Smooth muscle cell of the brain vasculature (primary cell): ENCODE data around the gene ZGPAT.
"Not testable (repeated sequence)": the region's sequence is repeated elsewhere in the genome, so short reads cannot be mapped to it uniquely, and the experiment has no call there.

Source experiments
- DNase-seq: peaks from one replicate; pipeline ENCODE4 v3.0.0-alpha.2; 2012; ENCODE audit warnings: low read depth, low spot score

Gene ZGPAT, protein sequence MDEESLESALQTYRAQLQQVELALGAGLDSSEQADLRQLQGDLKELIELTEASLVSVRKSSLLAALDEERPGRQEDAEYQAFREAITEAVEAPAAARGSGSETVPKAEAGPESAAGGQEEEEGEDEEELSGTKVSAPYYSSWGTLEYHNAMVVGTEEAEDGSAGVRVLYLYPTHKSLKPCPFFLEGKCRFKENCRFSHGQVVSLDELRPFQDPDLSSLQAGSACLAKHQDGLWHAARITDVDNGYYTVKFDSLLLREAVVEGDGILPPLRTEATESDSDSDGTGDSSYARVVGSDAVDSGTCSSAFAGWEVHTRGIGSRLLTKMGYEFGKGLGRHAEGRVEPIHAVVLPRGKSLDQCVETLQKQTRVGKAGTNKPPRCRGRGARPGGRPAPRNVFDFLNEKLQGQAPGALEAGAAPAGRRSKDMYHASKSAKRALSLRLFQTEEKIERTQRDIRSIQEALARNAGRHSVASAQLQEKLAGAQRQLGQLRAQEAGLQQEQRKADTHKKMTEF

DNA sequence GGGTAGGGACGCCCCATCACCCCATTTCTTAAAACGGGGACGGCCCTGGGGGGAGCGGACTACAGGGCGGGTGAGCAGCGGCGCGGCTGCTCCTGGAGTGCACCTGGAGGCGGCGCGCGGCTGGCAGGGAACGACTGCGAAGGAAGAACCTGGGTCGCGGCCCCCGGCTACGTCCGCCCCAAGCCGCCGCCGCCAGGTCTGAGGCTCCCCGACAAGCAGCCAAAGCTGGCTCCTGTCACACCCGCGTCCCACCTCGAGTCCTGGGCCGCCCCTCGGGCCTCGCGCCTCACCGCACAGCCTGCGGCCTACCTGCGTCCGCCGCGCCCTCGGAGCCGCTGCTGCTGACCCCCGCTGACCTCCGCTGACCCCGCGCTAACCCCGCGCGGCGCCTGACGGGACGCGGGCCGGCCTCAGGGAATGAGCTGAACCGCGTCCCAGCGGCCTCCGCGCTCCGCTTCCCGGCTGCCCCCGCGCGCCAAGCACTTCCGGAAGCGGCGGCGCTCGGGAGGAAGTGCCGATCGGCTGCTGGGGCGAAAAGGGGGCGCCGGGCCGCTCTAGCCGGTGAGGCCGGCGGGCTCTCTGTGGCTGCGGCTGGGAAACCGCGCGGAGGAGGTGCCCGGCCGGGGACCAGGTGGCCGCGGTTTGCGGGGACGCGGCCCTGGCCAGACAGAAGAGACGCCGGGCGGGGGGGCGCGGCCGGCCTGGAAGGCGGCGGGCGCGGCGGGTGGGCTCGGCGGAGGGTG lies at the start of gene ZGPAT, which contains the start of gene ARFRP1:
ZGPAT (plus strand) TSS at position 482 of the 743 bp plus-strand sequence. CDS start 542 bp downstream, outside the sequence.
ARFRP1 (minus strand) TSS at position 419 of the 743 bp plus-strand sequence. CDS start 885 bp downstream, outside the sequence.
- no peak for DNase-seq

DNA sequence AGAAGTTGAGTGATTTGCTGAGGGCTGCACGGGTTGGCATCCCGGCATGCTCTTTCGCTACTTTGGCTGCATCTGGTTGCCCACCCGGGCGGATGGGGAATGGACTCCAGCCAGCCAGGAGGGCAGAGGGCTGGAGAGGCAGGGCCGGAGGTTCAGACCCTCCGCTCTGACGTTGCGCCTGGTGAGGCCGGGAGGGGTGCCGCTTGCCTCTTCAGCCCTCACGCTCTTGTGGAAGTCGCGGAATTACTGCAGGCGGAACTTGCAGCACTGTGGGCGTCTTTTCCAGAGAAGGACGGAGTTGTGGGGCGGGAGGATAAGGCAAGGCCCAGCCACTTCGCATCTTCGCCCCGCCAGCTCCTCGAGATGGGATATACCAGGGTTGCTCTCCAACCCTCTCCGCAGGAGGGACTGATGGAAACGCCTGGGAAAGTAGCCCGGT lies 49.1 kb upstream of the ZGPAT start:
- DNase-seq: no peak

DNA sequence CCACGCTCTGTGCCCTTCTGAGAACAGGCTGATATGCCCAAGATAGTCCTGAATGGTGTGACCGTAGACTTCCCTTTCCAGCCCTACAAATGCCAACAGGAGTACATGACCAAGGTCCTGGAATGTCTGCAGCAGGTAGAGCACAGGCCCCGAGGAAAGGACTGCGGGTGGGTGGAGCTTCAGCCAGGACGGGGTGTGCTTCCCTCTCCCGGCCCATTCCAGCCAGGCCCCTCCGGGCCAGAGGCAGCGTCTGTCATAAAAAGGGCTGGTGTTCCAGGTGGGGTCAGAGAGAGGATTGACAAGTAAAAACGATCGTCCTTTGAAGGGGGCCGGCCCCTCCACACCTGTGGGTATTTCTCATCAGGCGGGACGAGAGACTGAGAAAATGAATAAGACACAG lies 48.5 kb upstream of the ZGPAT start:
- DNase-seq: no peak

DNA sequence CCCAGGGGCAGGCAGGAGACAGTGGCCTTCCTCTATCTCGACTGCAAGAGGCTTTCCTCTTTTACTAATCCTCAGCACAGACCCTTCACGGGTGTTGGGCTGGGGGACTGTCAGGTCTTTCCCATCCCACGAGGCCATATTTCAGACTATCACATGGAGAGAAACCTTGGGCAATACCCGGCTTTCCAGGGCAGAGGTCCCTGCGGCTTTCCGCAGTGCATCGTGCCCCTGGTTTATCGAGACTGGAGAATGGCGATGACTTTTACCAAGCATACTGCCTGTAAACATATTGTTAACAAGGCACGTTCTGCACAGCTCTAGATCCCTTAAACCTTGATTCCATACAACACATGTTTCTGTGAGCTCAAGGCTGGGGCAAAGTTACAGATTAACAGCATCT lies 47.7 kb upstream of the ZGPAT start:
- not testable (repeated sequence) for DNase-seq

DNA sequence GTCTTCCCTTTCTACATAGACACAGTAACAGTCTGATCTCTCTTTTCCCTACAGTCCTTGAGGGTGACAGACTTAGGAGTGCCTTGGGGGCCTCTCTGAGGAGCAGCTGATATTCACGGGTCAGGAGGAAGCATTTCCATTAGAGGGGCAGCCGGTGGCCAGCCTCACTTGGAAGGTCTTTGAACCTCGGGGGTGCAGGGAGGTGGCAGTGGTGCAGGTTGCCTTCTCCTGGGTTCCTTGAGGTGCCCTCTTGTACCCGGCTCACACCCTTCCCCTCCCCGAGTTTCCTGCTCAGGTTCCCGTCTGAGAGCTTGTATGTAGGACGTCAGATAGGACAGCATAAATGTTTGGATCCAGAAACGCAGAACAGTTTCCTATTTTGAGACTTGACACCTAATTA lies 47.2 kb upstream of the ZGPAT start:
- DNase-seq: no peak

DNA sequence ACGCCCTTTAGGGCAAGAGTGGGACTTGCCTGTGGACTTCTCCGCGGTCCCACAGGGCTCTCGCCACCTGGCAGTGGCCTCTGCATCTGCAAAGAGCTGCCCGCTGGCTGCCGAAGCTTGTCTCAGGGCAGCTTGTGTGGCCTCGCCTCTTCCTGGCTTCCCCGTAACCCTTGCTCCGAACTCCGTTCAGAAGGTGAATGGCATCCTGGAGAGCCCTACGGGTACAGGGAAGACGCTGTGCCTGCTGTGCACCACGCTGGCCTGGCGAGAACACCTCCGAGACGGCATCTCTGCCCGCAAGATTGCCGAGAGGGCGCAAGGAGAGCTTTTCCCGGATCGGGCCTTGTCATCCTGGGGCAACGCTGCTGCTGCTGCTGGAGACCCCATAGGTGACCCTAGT lies 46.7 kb upstream of the ZGPAT start:
- no peak for DNase-seq

DNA sequence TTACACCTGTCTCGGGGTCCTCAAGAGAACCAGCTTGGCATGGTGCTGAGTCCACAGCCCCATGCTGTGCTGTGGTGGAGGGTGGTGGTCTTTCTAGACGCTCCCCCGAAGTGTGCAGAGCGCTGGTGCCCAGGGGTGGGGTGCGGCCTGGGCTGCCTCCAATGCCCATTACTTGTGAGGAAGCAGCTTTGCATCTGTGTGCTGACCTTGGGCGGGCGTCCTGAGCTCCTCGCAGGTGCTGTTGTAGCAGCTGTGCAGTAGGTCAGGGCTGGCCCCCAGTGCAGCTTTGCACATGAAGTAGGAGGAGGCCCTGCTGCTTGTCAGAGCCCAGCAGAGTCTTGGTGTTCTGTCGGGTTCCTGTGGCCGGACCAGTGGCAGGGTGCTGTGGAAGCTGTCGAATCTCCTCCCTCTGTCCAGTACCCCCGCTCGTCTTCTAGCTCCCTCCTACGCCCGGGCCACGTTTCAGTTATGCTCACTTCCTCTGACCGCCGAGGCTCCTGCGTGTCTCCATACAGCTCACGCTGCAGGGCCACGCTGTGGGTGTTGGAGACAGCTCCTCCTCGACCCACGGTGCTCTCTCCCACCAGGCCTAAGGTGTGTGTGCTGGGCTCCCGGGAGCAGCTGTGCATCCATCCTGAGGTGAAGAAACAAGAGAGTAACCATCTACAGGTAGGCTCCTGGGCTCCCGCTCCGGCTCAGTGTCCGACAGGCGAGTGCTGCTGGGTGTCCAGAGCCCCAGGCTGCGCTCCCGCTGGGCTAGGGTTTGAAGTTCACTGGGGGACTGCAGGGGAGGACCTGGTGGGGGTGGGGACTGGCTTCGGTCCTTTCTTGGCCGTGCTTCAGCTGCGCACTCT lies 45.7 kb upstream of the ZGPAT start:
- no peak for DNase-seq

DNA sequence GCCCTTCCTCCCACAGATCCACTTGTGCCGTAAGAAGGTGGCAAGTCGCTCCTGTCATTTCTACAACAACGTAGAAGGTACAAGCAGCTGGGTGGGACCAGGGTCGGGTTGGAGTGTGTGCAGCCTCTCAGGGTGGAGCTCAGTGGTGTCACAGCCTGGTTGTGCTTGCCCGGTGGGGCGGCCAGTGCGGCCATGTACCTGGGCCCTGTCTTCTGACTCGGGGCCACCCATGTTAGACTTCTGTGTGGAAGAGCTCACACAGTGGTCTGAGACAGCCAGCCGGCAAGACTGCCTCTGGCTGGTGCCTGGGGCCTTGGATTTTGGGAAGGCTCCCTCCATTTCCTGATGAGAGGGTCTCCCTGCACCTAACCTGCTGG lies 45.0 kb upstream of the ZGPAT start:
- DNase-seq: no peak

DNA sequence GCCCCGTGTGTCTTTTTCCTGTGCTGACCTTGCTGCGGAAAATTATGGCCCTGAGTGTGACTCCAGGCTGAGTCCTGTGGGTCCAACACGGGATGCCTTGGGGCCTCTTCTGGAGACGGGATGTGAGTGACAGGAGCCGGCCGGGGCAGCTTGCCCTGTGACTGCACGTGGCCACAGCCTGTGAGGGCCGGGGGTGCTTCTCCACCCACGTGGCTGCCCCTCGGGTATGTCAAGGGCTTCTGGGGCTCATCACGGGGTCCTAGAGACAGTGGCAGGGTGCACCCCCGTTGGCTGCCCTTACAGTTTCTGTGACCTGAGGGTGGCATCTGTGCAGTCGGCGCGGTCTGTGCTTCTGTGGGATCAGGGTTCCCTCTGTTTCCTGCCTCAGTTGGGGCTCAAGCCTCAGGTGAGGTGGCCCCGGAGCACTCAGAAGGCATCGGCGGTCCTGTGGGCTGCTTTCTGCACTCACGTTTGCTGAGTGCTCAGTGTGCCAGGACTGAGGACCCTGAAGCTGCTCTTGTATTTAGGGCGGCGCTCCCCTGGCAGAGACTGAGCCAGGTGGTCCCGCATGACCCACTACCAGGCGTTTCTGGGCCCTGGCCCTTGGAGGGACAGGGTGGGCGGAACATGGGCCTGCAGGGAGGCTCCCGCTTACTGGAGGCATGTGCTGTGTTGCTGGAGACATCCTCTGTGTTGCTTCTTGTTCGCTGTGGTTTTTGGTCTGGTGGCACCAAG lies 44.3 kb upstream of the ZGPAT start:
- DNase-seq: no peak

DNA sequence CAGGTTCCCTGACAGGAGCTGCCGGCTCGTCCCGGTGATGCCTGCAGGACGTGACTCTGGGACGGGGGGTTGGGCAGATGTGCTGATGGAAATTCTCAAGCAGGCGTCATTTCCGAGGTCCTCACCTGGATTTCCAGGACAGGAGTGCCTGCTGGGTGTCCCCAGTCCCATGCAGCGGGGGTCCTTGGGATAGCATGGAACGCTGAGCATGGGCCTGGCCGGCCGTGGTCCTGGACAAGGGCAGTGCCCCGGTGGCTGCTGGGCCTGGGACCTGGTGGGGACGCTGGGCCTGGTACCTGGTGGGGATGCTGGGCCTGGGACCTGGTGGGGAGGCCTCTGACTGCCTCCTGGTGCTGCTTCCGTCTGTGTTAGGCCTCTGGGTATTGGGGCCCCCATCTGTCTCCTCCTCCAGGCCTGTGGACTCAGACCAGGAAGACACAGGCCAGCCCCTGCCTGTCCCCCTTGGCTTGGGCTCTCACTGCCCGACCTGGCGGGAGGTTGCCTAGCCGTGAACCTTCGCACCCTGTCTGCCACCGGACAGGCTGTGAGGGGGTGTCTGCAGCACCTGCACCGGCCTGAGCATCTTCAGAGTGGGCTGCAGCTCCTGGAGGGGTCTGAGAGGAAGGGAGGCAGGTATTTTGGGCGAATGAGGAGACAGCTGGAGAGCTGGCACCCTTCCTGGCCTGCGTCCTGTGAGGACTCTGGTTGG lies 43.5 kb upstream of the ZGPAT start:
- DNase-seq: no peak

DNA sequence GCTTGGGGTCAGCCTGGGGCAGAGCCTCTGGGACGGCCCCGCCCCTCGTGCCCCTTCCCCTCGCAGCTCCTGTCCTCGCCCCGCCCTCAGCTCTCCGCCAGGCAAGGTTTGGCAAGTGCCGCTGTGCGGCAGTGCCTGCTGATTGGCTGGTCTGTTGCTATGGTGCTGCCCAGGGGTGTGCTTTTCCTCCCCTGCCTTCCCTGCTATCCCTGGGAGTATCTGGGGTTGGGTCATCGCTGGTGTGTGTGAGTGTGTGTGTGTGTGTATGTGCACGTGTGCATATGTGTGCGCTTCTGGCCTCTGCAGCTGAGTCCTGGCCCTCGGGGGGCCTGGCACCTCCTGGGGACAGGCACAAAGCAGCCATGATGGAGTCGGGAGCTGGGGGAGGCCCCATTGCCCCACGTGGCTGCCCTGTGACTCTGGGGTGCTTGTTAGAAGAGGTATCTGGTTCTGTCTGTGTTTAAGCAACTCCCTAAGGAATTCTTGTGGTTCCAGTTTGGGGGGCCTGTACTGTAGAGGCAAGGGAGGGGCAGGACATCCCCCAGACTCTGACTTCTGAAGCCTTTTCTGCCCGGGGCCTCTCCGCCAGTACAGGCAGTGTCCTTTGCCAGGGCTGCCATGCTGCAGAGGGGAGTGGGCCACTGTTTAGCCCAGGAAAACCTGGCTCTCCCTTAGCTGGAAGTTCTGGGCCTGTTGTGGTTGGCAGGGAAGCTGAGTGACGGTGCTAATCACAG lies 42.8 kb upstream of the ZGPAT start:
- no peak for DNase-seq

DNA sequence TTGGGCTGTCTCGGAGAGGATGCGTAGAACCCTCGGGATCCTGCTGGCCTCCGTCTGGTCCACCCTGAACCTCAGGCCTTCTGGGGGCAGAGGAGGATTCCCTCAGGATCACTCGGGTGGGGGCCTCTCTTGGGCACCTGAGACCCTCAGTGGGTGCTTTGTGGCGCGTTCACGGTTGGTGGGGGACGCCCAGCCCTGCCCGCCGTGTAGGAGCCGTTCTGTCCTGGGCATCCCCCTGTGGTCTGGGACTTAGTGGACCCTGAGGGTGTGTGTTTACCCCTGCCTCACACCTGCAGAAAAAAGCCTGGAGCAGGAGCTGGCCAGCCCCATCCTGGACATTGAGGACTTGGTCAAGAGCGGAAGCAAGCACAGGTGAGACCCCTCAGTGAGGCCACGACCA lies 42.1 kb upstream of the ZGPAT start:
- no peak for DNase-seq

DNA sequence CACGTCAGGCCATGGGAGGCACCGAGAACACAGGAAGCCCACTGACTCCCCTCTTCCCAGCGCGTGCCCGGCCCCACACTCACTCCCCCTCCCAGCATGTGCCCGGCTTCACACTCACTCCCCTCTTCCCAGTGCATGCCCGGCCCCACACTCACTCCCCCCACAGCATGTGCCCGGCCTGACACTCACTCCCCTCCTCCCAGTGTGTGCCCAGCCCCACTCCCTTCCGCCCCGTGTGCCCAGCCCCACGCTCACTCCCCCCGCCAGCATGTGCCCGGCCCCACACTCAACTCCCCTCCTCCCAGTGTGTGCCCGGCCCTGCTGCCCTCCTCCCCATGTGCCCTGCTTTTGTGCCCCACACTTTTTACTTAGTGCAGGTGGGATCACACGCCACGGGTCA lies 40.0 kb upstream of the ZGPAT start:
- DNase-seq: no peak

DNA sequence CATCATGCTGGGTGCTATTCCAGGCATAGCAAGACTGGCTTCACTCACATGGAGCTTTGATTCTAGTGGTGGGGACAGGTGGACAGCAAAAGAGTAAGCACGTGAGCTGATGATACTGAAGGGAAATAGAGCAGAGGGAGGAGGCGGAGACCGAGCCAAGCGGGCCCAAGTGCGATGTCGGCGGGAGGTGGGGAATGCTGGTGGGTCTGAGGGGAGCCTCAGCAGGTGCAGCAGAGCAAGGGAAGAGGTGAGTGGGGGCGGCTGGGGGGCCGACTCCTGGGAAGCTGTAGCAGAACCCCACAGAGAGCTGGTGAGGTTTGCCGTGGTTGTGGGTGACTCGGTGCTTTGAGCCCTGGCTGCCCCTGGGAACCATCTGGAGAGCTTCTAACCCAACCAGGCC lies 39.5 kb upstream of the ZGPAT start:
- no peak for DNase-seq

DNA sequence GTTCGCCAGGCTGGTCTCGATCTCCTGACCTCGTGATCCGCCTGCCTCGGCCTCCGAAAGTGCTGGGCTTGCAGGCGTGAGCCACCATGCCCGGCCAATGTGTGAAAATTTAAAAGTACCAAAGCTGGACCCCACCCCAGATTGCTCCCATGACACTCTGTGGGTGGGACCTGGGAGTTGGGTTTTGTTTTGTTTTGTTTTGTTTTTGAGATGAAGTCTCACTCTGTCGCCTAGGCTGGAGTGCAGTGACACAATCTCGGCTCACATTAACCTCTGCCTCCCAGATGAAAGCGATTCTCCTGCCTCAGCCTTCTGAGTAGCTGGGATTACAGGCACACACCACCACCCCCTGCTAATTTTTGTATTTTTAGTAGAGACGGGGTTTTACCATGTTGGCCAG lies 36.1 kb upstream of the ZGPAT start:
- DNase-seq: not testable (repeated sequence)

DNA sequence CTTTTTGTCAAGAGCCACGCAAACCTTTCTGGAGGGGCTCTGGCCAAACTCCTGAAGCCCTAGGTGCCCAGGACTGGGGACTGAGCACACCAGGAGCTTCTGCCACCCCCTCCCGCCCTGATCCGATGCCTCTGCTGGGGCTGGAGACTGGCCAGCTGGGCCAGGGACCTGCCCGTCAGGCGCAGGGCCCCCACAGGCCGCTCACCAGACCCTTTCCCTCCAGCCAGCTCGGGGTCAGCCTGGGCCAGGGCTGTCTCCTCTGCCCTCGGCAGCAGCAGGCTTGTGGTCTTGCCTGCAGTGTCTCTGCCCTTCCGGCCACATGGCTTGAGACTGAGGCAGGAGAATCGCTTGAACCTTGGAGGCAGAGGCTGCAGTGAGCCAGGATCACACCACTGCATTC lies 35.2 kb upstream of the ZGPAT start:
- DNase-seq: no peak

DNA sequence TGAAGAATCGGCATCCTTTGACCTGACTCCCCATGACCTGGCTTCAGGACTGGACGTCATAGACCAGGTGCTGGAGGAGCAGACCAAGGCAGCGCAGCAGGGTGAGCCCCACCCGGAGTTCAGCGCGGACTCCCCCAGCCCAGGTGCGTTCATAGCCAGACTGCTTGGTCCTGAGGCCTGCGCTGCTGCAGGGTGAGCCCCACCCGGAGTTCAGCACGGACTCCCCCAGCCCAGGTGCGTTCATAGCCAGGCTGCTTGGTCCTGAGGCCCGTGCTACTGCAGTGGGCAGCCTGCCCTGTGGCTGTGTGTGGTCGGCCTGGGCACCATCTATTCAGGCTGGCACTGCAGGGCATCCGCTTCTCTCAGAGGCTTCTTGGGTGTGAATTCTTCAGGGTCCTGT lies 33.9 kb upstream of the ZGPAT start:
- DNase-seq: no peak

DNA sequence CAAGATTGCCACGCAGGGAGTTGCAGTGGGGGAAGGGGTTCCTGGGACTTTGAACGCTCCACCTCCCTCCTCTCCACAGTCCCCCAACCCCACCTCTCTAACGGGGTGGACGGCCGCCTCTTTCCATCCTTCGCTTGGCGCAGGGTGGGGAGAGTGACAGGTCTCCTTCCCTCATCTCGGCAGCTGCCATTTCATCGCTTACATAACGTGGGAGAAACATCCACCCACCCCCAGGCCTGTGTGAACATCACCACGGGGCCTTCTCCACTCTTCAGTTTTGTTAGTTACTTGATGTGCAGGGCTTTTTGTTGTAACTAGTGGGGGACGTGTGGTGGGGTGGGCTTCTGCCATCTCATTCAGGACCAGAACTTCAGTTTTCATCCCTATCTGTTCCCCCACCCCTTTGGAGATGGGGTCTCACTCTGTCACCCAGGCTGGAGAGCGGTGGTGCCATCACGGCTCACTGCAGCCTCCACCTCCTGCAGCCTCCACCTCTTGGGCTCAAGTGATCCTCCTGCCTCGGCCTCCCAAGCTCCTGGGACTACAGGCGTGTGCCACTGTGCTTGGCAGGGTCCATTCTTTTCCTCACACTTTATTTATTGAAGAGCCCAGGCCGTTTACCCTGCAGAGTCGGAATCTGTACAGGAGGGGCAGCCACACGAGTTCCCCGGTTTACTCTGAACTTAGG lies 32.0 kb upstream of the ZGPAT start:
- DNase-seq: no peak

DNA sequence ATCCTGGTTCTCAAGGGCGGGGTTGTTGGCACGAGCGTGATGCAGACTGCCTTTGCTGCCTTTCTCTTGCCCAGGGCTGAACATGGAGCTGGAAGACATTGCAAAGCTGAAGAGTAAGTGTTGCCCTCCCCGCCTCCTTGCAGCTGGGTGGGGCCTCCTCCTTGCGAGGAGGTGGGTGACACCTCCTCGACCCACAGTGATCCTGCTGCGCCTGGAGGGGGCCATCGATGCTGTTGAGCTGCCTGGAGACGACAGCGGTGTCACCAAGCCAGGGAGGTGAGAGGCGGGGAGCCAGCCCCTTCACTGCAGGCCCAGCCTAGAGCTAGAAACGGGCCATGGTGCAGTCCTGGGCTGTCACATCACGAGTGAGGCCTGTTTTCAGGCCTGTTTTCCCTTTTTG lies 29.8 kb upstream of the ZGPAT start:
- no peak for DNase-seq
